ENCODE measurements around the gene CDK5RAP3. TPM values are rescaled to one million over a fixed set of nuclear protein-coding genes. Genes with fewer than 3 reads are reported as not detected.
"Not testable (repeated sequence)": the region's sequence is repeated elsewhere in the genome, so short reads cannot be mapped to it uniquely, and the experiment has no call there.

CDK5RAP3 gene
- total RNA-seq, 1 donor from 2014 or later = 192 TPM

DNA sequence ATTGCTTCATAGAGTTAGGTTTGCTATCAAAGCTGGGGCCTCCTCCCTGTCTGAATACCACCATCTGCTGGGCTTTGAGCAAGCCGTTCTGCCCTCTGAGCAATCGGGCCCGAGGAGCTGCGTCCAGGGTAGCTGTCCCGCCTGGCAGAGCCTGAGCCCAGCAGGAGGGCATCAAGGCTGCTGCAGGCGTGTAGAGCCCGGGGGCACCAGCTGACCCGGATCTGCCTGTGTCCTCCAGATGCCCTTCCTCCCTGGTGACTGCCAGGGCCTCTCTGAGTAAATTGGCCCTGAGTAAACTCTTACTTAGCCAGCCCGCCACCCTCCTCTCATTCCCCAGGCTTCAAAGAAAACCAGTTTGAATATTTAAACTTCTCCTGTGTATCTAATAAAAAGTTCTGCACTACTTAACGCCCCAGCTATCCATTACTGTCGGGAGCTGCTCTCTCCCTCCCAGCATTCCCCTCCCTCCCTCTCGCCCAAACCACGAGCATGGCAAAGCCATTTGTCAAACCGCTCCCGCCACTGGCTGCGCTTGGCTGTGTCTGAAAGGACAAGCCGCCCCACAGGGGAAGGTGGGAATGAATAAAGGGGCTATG is 16.4 kb downstream of the CDK5RAP3 start:
- H3K27ac Mint-ChIP-seq = no peak overlapping the region
- peaks cover 14% of the 10 kb centered on the region for H3K4me1 Mint-ChIP-seq (ENCODE audit: low read depth)
- no peaks in the 10 kb centered on the region for H3K9me3 Mint-ChIP-seq
- peaks cover 18% of the 10 kb centered on the region for H3K36me3 Mint-ChIP-seq (ENCODE audit: low read depth)
- DNase-seq (ENCODE audit: low spot score) = no peak
- intact Hi-C loops (cut with micrococcal nuclease) = no loop called here
- H3K4me3 Mint-ChIP-seq (ENCODE audit: low read depth) = no peak overlapping the region
- H3K27me3 Mint-ChIP-seq (ENCODE audit: low read depth) = no peaks in the 10 kb centered on the region

DNA sequence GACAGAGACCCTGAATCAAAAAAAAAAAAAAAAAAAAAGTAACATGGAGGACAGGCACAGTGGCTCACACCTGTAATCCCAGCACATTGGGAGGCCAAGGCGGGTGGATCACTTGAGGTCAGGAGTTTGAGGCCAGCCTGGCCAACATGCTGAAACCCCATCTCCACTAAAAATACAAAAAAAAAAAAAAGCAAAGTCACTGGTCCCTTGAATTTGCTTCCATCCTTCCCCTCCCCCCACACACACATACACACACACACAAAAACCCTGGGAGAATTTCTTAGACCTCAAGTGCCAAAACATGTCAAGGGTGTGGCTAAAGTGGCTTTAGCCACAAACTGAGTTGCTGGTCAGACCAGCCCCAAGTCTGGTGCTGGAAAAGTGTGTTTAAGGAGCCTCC is 17.5 kb downstream of the CDK5RAP3 start:
- not testable (repeated sequence) for DNase-seq (ENCODE audit: low spot score)
- H3K36me3 Mint-ChIP-seq (ENCODE audit: low read depth) = peaks cover 13% of the 10 kb centered on the region

GRCh38 chr17:47989159-47989558 is 18.2 kb downstream of the CDK5RAP3 start:
- H3K9me3 Mint-ChIP-seq = no peaks in the 10 kb centered on the region
- DNase-seq (ENCODE audit: low spot score) = no peak
- H3K4me3 Mint-ChIP-seq (ENCODE audit: low read depth) = no peak overlapping the region
- intact Hi-C loops (cut with micrococcal nuclease) = no loop called here
- H3K27ac Mint-ChIP-seq = no peak overlapping the region
- peaks cover 14% of the 10 kb centered on the region for H3K4me1 Mint-ChIP-seq (ENCODE audit: low read depth)
- peaks cover 6% of the 10 kb centered on the region for H3K36me3 Mint-ChIP-seq (ENCODE audit: low read depth)
- peaks cover 5% of the 10 kb centered on the region for H3K27me3 Mint-ChIP-seq (ENCODE audit: low read depth)

More for the DNA sequence above, 17.5 kb downstream of the CDK5RAP3 start:
- peaks cover 14% of the 10 kb centered on the region for H3K4me1 Mint-ChIP-seq (ENCODE audit: low read depth)
- H3K9me3 Mint-ChIP-seq; intact Hi-C loops (cut with micrococcal nuclease); H3K27me3 Mint-ChIP-seq (ENCODE audit: low read depth); H3K27ac Mint-ChIP-seq; H3K4me3 Mint-ChIP-seq (ENCODE audit: low read depth): not testable (repeated sequence)

DNA sequence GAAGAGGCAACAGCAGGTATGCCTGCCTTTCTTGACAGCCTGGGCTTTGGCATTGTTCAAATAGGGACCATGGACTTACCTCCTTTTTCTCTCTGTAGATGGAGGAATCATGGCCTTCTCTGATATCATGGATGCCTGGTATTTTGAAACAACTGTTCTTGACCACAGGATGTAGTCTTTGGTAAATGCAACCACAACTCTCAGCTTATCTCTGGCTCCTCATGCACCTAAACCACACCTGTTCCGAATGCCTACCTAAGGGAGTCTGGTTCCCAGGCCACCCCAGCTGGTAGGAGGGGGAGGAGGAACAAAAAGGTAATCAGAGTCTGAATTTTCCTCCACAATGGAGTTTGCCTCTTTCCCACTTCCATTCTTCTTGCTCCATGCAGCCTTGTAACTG is 18.8 kb downstream of the CDK5RAP3 start:
- no peak for DNase-seq (ENCODE audit: low spot score)
- peaks cover 5% of the 10 kb centered on the region for H3K36me3 Mint-ChIP-seq (ENCODE audit: low read depth)
- no peak overlapping the region for H3K4me3 Mint-ChIP-seq (ENCODE audit: low read depth)
- H3K27me3 Mint-ChIP-seq (ENCODE audit: low read depth) = peaks cover 6% of the 10 kb centered on the region
- no peak overlapping the region for H3K27ac Mint-ChIP-seq
- intact Hi-C loops (cut with micrococcal nuclease) = no loop called here
- H3K9me3 Mint-ChIP-seq = no peaks in the 10 kb centered on the region
- peaks cover 14% of the 10 kb centered on the region for H3K4me1 Mint-ChIP-seq (ENCODE audit: low read depth)

- peaks cover 6% of the 10 kb centered on the region for H3K27me3 Mint-ChIP-seq (ENCODE audit: low read depth)
- DNase-seq (ENCODE audit: low spot score) = no peak
- intact Hi-C loops (cut with micrococcal nuclease) = no loop called here
- no peaks in the 10 kb centered on the region for H3K36me3 Mint-ChIP-seq (ENCODE audit: low read depth)
- H3K27ac Mint-ChIP-seq = no peak overlapping the region
- no peak overlapping the region for H3K4me3 Mint-ChIP-seq (ENCODE audit: low read depth)
- no peaks in the 10 kb centered on the region for H3K9me3 Mint-ChIP-seq
- H3K4me1 Mint-ChIP-seq (ENCODE audit: low read depth) = peaks cover 14% of the 10 kb centered on the region
Observed at GRCh38 chr17:47990962-47991731, 20.2 kb downstream of the CDK5RAP3 start.

DNA sequence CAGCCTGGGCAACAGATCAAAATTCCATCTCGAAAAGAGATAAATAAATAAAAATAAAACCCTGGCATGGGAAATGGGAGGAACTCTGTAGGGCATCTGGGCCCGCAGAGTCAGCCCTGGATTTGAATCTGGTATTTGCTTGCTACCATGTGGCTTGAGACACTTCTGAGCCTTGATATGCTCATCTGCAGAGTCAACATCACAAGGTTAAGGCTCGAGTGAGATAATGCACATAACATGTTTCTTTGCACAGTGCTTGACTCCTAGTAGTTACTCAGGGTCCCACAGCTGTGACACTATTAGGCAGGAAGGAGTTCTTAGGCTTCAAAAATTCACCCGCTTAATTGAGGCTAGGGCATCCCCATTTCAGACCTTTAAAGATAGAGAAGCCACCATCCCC is 21.3 kb downstream of the CDK5RAP3 start:
- peaks cover 14% of the 10 kb centered on the region for H3K4me1 Mint-ChIP-seq (ENCODE audit: low read depth)
- intact Hi-C loops (cut with micrococcal nuclease) = no loop called here
- H3K36me3 Mint-ChIP-seq (ENCODE audit: low read depth) = no peaks in the 10 kb centered on the region
- no peak overlapping the region for H3K27ac Mint-ChIP-seq
- no peaks in the 10 kb centered on the region for H3K9me3 Mint-ChIP-seq
- no peak overlapping the region for H3K4me3 Mint-ChIP-seq (ENCODE audit: low read depth)
- DNase-seq (ENCODE audit: low spot score) = no peak
- peaks cover 6% of the 10 kb centered on the region for H3K27me3 Mint-ChIP-seq (ENCODE audit: low read depth)

GRCh38 chr17:47993031-47993564 is 22.2 kb downstream of the CDK5RAP3 start:
- Mint-ChIP-seq H3K4me3 (ENCODE audit: low read depth) (no peak overlapping the region), H3K4me1 (ENCODE audit: low read depth) (peaks cover 14% of the 10 kb centered on the region), H3K9me3 (no peaks in the 10 kb centered on the region), H3K36me3 (ENCODE audit: low read depth) (no peaks in the 10 kb centered on the region), H3K27ac (no peak overlapping the region), H3K27me3 (ENCODE audit: low read depth) (peaks cover 6% of the 10 kb centered on the region)
- intact Hi-C loops (cut with micrococcal nuclease) = no loop called here
- no peak for DNase-seq (ENCODE audit: low spot score)

GRCh38 chr17:47993964-47994363 is 23.1 kb downstream of the CDK5RAP3 start:
- no peak overlapping the region for H3K27ac Mint-ChIP-seq
- H3K27me3 Mint-ChIP-seq (ENCODE audit: low read depth) = peaks cover 6% of the 10 kb centered on the region
- H3K36me3 Mint-ChIP-seq (ENCODE audit: low read depth) = no peaks in the 10 kb centered on the region
- H3K4me1 Mint-ChIP-seq (ENCODE audit: low read depth) = peaks cover 10% of the 10 kb centered on the region
- H3K9me3 Mint-ChIP-seq = no peaks in the 10 kb centered on the region
- intact Hi-C loops (cut with micrococcal nuclease) = no loop called here
- no peak overlapping the region for H3K4me3 Mint-ChIP-seq (ENCODE audit: low read depth)
- no peak for DNase-seq (ENCODE audit: low spot score)

- Mint-ChIP-seq H3K4me3 (ENCODE audit: low read depth) (no peak overlapping the region), H3K27me3 (ENCODE audit: low read depth) (peaks cover 6% of the 10 kb centered on the region), H3K9me3 (no peaks in the 10 kb centered on the region), H3K4me1 (ENCODE audit: low read depth) (peaks cover 2% of the 10 kb centered on the region), H3K27ac (no peak overlapping the region), H3K36me3 (ENCODE audit: low read depth) (no peaks in the 10 kb centered on the region)
- intact Hi-C loops (cut with micrococcal nuclease) = no loop called here
- DNase-seq (ENCODE audit: low spot score) = no peak
Observed at GRCh38 chr17:47994724-47995123, 23.8 kb downstream of the CDK5RAP3 start.

DNA sequence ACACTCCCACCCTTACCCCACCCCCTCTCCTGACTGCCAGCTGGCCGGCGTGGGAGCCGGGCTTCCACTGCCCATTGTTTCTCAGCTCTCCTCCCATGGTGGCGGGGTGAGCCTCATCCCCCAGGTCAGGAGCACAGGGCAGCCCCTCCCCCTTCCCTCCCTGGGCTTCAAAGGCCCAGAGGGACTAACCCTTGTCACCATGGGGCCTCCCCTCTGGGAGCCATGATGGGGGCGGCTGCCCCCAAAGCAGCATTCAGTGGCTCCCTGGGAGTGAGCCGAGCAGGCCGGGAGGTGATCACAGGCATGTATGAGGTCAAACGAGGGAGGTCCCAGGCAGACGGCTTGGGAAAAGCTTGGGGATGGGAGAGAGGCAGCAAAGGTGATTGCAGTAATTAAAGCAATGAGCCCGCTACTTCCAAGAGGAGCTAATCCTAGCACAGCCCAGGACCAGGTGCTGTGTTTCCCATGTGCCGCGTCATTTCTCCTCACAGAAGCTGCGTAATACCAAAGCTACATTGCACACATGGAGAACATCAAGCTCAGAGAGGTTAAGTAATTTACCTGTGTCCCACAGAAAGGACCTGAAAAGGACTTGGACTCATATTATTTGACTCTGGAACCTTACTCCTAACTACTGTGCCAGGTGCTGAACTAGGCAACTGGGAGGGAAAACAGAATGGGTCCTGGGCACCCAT is 24.5 kb downstream of the CDK5RAP3 start:
- intact Hi-C loops (cut with micrococcal nuclease) = no loop called here
- DNase-seq (ENCODE audit: low spot score) = no peak
- Mint-ChIP-seq H3K4me1 (ENCODE audit: low read depth) (no peaks in the 10 kb centered on the region), H3K27me3 (ENCODE audit: low read depth) (peaks cover 6% of the 10 kb centered on the region), H3K36me3 (ENCODE audit: low read depth) (no peaks in the 10 kb centered on the region), H3K27ac (no peak overlapping the region), H3K9me3 (no peaks in the 10 kb centered on the region), H3K4me3 (ENCODE audit: low read depth) (no peak overlapping the region)

DNA sequence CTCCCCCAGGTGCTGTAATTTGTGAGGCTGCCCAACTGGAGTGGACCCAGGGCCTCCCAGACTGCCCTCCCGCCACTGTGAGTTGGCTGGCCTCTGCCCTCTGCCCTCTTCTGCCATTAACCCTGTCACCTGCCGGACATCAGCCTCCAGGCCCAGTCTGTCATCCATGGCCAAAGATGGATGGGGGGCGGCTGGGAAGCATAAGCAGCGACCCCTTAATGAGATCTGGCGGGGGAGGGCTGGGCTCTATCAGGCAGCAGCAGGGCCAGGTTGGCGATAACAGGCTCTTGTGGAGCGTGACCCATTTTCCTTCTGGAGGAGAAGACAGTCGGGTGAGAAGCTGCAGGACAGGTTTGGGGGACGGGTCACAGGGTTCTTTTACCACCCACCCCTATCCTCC is 25.3 kb downstream of the CDK5RAP3 start:
- Mint-ChIP-seq H3K27ac (no peak overlapping the region), H3K27me3 (ENCODE audit: low read depth) (peaks cover 6% of the 10 kb centered on the region), H3K36me3 (ENCODE audit: low read depth) (no peaks in the 10 kb centered on the region), H3K4me3 (ENCODE audit: low read depth) (no peak overlapping the region), H3K4me1 (ENCODE audit: low read depth) (no peaks in the 10 kb centered on the region), H3K9me3 (no peaks in the 10 kb centered on the region)
- intact Hi-C loops (cut with micrococcal nuclease) = no loop called here
- no peak for DNase-seq (ENCODE audit: low spot score)

DNA sequence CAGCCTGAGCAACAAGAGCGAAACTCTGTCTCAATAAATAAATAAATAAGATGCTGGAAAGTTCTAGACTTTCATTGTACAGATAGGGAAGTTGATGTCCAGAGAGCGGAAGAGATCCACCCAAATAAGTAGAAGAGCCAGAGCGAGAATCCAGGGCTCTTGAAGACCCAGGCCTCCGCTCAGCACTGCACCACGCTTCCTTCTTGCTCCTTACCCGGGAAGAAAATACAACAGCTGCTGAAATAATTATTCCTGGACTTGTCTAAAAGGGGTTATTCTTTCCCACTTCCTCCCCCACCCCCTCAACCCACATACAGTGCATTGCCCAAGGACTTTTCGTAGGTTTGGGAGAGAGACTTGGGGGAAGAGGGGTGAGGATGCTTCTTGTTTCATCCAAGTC is 26.7 kb downstream of the CDK5RAP3 start:
- H3K27ac Mint-ChIP-seq = no peak overlapping the region
- H3K4me3 Mint-ChIP-seq (ENCODE audit: low read depth) = no peak overlapping the region
- no peaks in the 10 kb centered on the region for H3K36me3 Mint-ChIP-seq (ENCODE audit: low read depth)
- no peaks in the 10 kb centered on the region for H3K9me3 Mint-ChIP-seq
- intact Hi-C loops (cut with micrococcal nuclease) = no loop called here
- no peaks in the 10 kb centered on the region for H3K4me1 Mint-ChIP-seq (ENCODE audit: low read depth)
- H3K27me3 Mint-ChIP-seq (ENCODE audit: low read depth) = peaks cover 6% of the 10 kb centered on the region
- DNase-seq (ENCODE audit: low spot score) = no peak

- no peak overlapping the region for H3K4me3 Mint-ChIP-seq (ENCODE audit: low read depth)
- H3K9me3 Mint-ChIP-seq = no peaks in the 10 kb centered on the region
- DNase-seq (ENCODE audit: low spot score) = no peak
- peaks cover 6% of the 10 kb centered on the region for H3K27me3 Mint-ChIP-seq (ENCODE audit: low read depth)
- H3K27ac Mint-ChIP-seq = no peak overlapping the region
- H3K36me3 Mint-ChIP-seq (ENCODE audit: low read depth) = no peaks in the 10 kb centered on the region
- intact Hi-C loops (cut with micrococcal nuclease) = no loop called here
- peaks cover 4% of the 10 kb centered on the region for H3K4me1 Mint-ChIP-seq (ENCODE audit: low read depth)
Observed at GRCh38 chr17:47998044-47998443, 27.1 kb downstream of the CDK5RAP3 start.

Measured in activated T-helper 2 cell treated with anti-CD3 and anti-CD28 coated beads, Interferon-gamma antibody, Interleukin-2, Interleukin-4, amounts not matched to agents 10 μg/mL and 5 μg/mL and 100 μg/mL, durations not matched to agents 14 hours and 24 hours and 36 hours (primary cell).